Stomach (tissue), 4 donors: ENCODE data around the gene ITGA1.

Experiments
- CTCF ChIP-seq, 7 experiments: fragments of 450-650 bp in 4 of 7; fragments of 200-600 bp in 3 of 7; sonication (generic) in 3 of 7; IDR thresholded peaks; one replicate each; pipeline ENCODE4 v1.5.1; 2016 to 2019; ENCODE audit warnings: antibody characterized with exemption in 7 of 7, control low read depth in 2 of 7, mild to moderate bottlenecking in 1 of 7
- POLR2AphosphoS5 ChIP-seq, 3 donors: sonication (generic); formaldehyde crosslinking; IDR thresholded peaks; one replicate each; pipeline ENCODE4 v1.6.1; 2016; ENCODE audit warnings: antibody characterized with exemption in 3 of 3

- TF ChIP-seq CTCF (IDR thresholded peaks at IDR 0.05) (no peak), POLR2AphosphoS5 (IDR thresholded peaks at IDR 0.05) (no peak)
Measured at GRCh38 chr5:52789378-52789777, 1.7 kb downstream of the ITGA1 start.
